Measurements from ENCODE around the gene KCNS1. TPM values are rescaled to one million over a fixed set of nuclear protein-coding genes. Genes with fewer than 3 reads are reported as not detected.

The KCNS1 gene
- total RNA-seq, 1 experiment from 2014 or later = 0.12 TPM

DNA sequence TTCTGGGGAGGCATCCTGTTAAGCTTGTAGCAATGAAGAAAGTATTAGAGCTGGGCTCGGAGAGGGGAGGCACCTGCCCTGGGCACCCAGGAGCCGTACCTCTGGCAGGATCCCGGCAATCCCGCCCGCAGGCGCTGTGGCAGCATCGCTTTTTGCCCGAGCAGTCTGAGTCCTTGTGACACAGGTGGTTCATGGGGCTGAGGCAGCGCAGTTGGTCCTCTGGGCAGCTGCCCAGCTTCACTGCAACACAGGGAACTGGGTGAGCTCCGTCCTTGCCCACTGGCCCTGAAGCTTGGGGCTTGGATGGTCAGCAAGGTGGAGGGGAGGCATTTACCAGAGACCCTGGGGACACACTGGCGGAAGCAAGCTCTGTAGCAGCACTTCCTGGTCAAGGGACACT lies 9.4 kb upstream of the KCNS1 start:
- DNase-seq (ENCODE audit: low read depth) = no peak

DNA sequence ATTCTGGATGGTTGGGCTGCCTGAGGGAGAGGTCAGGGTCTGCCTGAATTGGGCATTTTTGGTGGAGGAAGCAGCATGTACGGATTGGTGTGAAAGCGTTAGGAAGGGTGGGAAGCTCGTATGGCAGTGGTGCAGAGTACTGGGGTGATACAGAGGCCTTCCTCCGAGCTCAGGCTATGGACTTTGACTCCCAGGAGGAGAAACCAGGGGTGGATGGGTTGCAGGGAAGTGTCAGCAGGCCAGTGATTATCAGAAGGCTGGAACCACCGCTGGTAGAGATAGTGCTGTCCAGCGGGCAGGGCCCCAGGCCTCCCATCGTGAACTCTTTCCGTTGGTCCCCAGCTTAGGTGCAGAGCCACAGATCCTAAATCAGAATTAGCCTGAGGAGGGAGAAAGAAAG lies 8.7 kb upstream of the KCNS1 start:
- DNase-seq (ENCODE audit: low read depth) = no peak

DNA sequence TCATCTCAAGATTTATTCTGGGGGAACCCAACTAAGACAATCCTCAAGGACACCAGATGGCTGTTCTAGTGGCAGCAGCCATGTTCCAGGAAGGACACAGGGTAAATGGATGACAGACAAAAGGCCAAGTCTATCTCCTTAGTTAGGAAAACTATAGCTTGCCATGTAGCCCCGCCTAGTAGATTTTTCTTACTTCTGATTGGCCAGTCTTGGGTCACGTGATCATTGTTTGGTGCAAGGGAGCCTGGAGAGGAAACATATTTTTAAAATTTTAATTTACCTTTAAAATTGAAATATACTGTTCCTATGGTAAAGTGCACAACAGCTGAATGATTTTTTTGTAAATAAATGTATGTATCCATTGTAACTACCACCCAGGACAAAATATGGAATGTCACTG lies 4.4 kb upstream of the KCNS1 start:
- peak; percentile 42 for DNase-seq (ENCODE audit: low read depth)

DNA sequence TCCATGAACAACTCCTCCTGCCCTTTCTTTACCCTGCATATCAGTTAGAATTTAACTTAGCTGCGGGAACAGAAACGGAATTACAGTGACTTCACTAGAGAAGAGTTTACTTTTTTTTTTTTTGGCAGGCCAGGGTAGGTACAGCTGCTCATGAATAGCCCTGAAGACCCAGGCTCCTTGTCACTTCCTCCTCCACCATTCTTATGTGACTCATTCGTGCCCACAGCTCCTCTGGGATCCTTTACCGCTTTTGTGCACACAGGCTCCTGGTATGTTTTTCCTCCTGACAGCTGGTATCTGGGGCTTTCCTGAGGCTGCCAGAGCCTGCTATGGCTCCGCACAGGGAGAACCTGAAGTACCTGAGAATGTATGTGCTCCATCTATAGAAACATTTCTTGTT lies 3.9 kb upstream of the KCNS1 start:
- peak; percentile 97 for DNase-seq (ENCODE audit: low read depth)

DNA sequence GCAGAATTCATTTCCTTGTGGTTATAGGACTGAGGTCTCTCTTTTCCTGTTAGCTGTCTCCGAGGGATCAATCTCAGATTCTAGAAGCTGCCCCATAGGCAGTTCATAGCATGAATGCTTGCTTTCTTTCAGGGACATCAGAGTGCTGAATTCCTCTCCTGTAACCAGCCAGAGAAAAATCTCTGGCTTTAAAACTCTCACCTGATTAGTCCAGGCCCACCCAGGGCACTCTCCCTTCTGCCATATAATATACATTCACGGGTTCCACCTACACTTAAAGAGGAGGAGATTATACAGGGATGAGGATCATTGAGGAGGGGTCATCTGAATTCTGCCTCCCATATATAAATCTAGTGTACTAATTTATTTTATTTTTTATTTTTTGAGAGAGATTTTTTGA lies 2.1 kb upstream of the KCNS1 start:
- no peak for DNase-seq (ENCODE audit: low read depth)

DNA sequence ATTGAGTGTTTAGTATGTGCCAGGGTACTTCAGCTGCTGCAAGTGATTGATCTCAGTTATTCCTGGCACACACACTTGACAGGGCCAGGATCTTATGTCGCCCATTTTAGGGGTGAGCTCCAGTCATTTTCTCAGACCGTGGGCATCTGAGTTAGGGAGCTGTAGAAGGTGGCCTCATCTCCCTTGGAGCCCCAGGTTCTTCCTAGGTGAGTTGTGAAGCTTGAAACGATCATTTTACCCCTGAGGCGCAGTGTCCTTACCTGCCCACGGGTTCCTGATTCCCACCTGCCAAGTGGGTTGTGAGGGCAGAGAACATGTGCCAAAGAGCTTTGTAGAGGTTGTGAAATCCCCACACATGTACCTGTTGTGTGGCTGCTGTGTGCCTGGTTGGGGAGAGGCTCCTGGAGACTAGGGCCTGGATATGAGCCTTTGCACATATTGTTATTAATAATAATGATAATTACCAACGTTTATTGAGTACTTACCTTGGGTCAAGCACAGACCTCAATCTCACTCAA lies 465 bp upstream of the KCNS1 start:
- DNase-seq (ENCODE audit: low read depth) = no peak

DNA sequence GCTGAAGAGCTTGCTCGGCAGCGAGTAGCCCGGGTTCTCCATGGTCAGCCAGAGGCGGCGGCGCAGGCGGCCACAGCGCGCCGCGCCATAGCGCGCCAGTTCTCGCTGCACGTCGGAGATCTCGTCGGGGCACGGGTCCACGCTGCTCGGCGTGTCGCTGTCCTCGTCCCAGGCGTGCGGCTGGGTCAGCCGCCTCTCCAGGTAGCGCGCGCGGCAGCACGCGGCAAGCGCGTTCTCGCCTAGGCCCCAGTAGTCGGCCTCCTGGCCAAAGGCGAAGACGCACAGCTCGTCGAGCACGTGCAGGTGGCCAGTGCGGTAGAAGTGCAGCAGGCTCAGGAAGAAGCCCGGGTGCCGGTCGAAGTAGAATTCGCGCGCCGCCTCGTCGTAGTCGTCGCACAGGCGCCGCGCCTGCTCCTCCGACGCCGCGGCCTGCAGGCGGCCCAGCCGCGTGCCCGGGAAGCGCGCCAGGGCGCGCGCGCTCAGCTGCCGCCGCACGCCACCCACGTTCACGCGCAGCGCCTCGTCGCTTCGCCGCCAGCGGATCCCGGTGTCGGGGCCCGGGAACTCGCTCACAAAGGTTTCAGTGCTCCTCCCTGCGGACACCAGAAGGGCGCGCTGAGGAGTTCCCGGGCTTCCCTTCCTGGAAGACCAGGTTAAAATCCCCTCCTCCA lies 2.7 kb downstream of the KCNS1 start:
- peak; percentile 63 for DNase-seq (ENCODE audit: low read depth)

DNA sequence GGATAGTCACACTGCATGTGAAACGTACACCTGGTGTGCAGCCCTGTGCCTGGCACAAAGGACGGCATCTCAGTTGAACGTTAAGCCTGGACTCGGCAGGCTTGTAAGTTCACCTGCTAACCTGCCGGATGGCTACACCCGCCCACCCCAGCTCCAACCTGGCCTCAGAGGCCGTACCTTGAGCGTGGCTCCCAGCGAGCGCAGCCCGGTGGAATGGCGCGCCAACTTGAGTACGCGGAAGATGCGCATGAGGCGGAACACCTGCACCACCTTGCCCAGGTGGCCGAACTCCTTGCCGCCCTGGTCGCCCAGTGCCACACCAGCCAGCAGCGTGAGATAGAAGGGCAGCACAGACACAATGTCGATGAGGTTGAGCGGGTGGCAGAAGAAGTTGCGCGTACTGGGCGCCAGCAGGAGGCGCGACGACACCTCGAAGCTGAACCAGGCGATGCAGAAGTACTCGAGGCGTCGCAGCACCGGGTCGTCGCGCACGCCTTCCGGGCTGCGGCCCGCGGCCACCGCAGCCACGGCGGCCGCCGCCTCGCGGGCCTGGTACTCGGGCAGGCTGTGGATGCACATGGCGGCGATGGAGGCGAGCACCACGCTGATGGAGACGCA lies 3.3 kb downstream of the KCNS1 start:
- peak; percentile 51 for DNase-seq (ENCODE audit: low read depth)

DNA sequence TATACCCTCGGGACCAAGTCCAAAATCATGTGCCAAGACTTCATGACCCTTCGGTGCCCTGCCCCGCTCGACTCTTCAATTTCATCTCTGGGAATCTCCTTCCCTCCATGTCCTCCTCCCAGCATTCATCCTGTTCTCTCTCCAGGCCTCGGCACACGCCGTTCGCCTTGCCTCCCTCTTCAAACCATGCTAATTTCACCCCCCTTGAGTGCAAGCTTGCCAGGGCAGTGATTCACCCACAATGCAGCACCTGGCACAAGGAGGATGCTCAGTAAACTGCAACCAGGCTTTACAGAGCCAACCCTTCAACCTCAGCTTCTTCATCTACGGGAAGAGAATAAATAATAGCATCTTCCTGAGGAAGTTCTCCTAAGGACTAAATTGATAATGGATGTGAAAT lies 4.1 kb downstream of the KCNS1 start:
- no peak for DNase-seq (ENCODE audit: low read depth)

DNA sequence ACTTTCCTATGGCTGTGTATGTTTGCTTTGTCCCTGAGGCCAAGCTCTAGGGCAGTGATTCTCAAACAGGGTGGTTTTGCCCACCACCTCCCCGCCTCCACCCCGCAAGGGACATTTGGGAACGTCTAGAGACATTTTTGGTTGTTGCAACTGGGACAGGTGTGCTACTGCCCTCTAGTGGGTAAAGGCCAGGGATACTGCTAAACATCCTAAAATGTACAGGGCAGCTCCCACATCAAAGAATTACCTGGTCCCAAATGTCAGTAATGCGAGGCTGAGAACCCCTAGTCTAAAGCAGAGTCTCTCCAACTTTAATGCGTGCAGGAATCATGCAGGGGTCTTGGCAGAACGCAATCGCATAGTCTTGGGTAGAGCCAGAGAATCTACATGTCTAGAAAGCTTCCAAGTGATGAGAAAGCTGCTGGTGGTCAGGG lies 5.1 kb downstream of the KCNS1 start:
- peak; percentile 71 for DNase-seq (ENCODE audit: low read depth)

DNA sequence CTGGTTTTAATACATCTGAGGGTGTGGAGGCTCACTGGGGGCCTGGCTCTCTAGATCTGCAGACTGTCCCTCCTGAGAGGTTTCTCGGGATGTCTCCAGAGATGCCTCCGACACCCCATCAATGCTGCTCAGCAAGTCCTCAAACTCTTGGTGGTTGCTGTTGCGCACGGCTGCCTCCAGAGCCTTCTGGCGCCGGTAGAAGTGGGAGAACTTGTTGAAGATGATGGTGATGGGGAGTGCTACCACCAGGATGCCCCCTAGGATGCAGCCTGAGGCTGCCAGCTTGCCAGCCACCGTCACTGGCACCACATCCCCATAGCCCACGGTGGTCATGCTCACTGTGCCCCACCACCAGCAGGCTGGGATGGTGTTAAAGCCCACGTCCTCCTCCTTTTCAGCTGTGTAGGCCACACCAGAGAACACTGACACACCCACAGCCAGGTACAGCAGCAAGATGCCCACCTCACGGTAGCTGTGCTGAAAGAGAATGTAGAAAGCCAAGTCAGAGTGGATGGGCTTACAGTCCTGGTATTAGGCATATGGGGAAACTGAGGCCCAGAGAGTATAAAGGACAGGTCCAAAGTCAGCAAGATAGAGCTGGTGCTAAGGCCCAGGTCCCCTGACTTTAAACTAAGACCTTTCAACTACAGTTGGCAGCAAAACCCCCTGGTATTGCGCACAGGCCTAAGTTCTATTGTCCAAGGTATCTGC lies 5.9 kb downstream of the KCNS1 start:
- DNase-seq (ENCODE audit: low read depth) = no peak

DNA sequence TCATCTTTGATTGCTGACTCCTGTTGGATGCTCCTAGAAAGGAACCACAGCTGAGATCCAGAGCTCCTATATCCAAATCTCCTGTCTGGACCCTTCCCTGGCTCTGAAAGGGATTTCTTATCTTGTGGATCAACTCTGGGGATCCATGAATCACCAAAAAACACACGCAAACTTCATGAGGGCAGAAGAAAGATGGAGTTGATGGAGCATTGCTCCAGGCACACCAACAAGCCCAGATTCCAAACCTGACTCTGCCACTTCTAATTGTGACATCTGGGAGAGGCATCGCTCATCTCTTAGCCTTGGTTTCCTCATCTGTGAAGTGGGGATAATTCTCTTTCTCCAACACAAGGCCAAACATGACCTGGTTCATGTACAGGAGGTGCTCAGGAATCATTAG lies 6.7 kb downstream of the KCNS1 start:
- no peak for DNase-seq (ENCODE audit: low read depth)

DNA sequence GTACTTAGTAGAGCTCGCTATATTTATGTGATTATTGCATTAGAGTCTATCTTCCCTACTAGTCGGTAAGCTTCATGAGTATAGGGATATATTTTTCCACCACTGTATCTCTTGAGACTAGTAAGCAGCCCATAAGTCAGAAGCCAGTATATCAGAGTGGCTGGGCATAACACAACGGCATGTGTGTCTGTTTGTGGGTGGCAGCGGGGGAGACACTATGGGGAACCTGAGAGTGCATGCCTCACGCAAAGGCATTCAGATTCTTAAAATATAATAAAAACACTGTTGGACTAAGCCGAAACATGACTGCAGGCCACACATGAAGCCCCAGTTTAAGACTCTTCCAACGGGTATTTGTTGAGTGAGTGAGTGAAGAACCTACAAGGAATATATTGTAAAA lies 8.0 kb downstream of the KCNS1 start:
- no peak for DNase-seq (ENCODE audit: low read depth)

DNA sequence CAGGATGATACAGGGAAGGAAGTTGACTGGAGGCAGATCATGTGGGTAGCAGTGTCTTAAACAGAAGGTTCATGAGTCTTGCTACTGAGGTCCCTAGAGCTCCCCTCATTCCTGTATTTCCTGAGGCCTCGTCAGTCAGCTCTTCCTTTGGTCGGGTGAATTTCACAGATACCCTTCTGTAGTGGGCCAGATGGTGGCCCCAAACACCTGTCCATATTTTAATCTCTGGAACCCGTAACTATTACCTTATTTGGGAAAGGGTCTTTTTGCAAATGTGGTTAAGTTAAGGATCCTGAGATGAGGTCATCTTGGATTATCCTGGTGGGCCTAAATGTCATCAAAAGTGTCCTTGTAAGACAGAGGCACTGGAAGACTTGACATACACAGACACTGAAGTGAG lies 9.6 kb downstream of the KCNS1 start:
- DNase-seq (ENCODE audit: low read depth) = no peak

DNA sequence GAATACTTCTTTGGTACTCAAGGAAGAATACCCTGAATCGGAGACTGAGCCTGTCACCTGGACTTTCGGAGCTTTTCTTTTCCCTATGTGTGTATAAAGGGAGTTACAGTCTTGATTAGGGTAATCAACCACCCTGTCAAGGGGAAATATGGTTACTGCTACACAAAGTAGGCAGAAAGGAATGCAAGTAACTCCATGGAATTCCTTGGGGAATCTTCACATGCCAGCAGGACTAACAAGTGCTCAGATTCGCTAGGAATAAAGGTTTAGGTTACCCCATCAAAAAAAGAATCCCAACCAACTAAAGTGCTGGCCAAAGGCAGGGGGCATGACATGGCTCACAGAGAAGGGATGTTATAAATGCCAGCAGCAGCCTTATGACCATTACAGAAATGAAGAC lies 10.4 kb downstream of the KCNS1 start:
- DNase-seq (ENCODE audit: low read depth) = no peak

DNA sequence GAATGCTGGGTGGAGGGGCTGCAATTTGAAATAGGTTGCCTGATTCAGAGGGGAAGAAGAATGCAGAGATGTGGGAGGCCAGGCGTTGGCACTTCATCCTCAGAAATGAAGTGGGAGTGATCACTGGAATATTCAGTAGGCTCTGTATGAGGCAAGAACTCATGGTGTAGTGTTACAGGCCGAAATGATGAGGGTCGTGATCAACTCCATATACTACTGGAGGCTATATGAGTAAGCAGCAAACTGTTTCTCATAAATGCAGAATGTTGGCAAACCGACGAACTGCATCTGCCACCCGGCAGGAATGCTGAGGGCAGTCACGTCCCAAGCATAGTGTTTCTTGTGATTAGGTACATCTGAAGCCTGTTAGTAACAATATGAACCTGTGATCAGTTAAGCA lies 12.7 kb downstream of the KCNS1 start:
- peak; percentile 98 for DNase-seq (ENCODE audit: low read depth)

DNA sequence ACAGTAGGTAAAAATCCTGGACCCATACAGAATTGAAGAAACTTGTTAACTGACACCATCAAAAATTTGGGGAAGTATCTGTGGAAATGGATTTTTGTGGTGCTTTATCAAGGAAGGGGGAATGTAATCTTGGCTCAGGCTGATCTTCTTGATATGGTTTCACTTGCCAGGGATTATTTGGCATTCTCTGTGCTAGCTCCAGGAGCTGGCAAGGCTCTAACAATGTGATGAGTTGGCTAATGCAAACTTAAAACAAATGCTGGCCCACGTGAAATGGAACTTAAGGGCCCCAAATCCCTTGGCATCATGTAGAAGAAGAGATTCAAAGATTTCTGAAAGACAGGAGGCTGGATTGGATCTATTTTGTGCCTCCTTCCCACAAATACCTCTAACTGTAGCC lies 13.1 kb downstream of the KCNS1 start:
- DNase-seq (ENCODE audit: low read depth) = peak; percentile 79

DNA sequence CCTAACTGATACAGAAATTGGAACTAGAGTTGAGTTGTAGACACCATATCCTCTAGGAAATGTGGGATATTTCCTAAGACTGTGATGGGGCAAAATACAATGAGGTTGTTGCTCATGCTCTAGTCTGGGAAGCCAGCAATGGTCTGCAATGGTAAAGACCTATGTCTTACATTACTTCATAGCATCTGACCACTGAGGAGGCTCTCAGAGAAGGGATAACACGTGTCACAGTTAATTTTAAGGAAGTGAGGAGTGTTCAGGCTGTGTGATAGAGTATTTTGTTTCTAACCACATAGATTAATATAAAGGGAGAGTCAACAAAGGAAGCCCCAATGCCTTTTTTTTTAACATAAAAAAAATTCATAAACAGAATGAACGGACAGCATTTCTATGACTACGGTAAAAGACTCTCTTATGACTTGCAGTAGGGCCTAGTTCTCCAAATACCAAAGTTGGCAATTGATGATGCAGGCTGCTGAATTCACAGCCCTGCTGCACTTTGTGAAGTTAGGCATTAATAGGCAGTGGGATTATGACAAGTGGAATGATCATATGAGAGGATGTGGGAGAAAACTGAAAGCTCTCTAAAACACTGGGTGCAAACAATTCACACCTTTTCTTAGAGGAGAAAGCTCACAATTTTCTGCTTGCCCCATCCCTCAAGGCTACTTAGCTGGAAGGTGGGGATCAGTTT lies 13.7 kb downstream of the KCNS1 start:
- no peak for DNase-seq (ENCODE audit: low read depth)

DNA sequence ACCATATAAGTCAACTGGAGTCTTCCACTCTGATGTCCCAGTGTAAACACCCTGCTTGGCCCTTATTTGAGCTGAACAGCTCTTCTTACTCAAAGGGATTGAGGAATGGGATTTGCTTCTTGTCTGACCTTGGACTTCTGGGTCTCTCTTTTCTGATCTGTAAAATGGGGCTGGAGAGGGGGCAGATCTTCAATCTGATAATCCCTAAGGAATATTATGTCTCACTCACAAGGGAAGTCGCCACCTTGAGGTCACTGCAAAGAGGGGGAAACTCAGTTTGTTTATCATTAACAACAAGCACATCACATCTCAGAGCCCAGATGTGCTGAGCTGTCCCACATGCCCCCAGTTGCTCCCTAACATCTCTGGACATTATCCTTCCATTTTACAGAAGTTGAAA lies 15.1 kb downstream of the KCNS1 start:
- DNase-seq (ENCODE audit: low read depth) = no peak

DNA sequence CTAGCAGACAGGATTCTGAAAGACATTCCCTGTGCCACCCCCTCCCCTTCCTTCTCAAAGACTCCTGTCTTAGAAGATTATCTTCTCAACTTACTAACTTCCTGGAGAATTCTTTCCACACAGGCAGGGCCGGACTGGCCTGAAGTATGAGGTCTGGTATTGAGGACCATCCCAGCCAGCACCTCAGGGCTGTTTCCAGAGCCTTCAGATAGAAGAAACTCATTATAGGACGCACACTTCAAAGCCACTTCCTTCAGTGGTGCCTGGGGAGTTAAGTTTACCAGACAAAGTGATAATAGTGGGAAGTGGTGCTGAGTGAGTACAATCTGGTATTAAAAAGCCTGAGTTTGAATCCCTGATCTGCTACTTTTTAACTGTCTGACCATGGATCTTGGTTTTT lies 15.6 kb downstream of the KCNS1 start:
- DNase-seq (ENCODE audit: low read depth) = no peak

DNA sequence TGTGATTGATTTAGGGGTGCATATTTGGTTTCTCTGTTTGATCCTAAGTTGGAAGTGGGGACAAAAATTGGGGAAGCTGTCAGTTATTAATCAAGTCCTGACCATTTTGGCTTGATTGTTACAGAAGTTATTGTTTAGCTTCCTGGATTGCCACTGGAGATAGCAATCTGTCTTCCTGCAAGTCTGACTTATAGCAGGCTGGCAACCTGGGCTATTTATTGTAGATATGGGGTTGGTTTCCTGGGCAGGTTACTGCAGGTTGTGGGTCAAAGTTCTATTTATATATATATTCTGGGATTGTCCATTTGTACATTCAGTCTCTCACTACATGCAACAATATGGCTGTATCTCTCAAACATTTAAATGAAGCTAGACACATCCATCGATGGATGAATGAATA lies 17.8 kb downstream of the KCNS1 start:
- no peak for DNase-seq (ENCODE audit: low read depth)

DNA sequence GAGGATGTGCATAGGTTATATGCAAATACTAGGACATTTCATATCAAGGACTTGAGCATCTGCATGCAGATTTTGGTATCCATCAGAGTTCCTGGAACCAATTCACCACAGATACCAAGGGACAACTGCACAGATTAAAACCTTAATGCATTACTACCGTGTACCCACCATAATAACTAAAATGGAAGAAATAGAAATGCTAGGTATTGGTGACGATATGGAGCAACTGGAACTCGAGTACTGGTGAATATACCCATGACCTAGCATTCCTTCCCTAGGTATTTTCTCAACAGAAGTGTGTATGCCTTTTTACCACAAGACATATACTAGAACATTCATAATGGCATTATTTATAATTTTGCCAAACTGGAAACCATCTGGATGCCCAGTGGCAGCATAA lies 18.5 kb downstream of the KCNS1 start:
- no peak for DNase-seq (ENCODE audit: low read depth)
